GM23338 (cell line): ENCODE results near the gene NPC1L1. TPM values are rescaled to one million over a fixed set of nuclear protein-coding genes. Genes with fewer than 3 reads are reported as not detected.

Experiments
- ATAC-seq: fragments of 200-7000 bp; cut with Tn5 transposase; 3 replicates; pipeline ENCODE4 v1.9.1; 2020
- DNase-seq: peaks from one replicate; pipeline ENCODE4 v3.0.0-alpha.2; 2015; ENCODE audit warnings: low spot score
- H2AFZ ChIP-seq: fragments of 200-600 bp; sonication (generic); 2 replicates; pipeline ENCODE4 v1.8.0; 2016; ENCODE audit warnings: antibody characterized with exemption, mild to moderate bottlenecking, moderate library complexity
- H3F3A ChIP-seq: fragments of 200-600 bp; sonication (generic); replicated peaks from 2 replicates; pipeline ENCODE4 v1.8.0; 2017; ENCODE audit warnings: antibody characterized with exemption, mixed run types, low read depth
- H3K27ac ChIP-seq: fragments of 200-600 bp; sonication (generic); 2 replicates; pipeline ENCODE4 v1.6.1; 2016; ENCODE audit warnings: low read depth
- H3K27me3 ChIP-seq: fragments of 200-600 bp; sonication (generic); 2 replicates; pipeline ENCODE4 v1.8.0; 2016; ENCODE audit warnings: mild to moderate bottlenecking, mixed run types, moderate library complexity; ENCODE audit not compliant: insufficient read depth
- H3K36me3 ChIP-seq: fragments of 200-600 bp; sonication (generic); 2 replicates; pipeline ENCODE4 v1.8.0; 2016; ENCODE audit warnings: mild to moderate bottlenecking; ENCODE audit not compliant: insufficient read depth
- H3K4me1 ChIP-seq: fragments of 200-600 bp; sonication (generic); 2 replicates; pipeline ENCODE4 v1.8.0; 2016; ENCODE audit warnings: mild to moderate bottlenecking, moderate library complexity; ENCODE audit not compliant: insufficient read depth
- H3K4me2 ChIP-seq: fragments of 200-600 bp; sonication (generic); 2 replicates; pipeline ENCODE4 v1.7.1; 2017; ENCODE audit warnings: mixed run types
- H3K4me3 ChIP-seq: fragments of 200-600 bp; sonication (generic); 2 replicates; pipeline ENCODE4 v1.6.1; 2016; ENCODE audit warnings: mixed run types
- H3K79me2 ChIP-seq: fragments of 200-600 bp; sonication (generic); replicated peaks from 2 replicates; pipeline ENCODE4 v1.8.0; 2017; ENCODE audit warnings: mild to moderate bottlenecking; ENCODE audit not compliant: insufficient read depth
- H3K9me2 ChIP-seq: fragments of 200-600 bp; sonication (generic); 2 replicates; pipeline ENCODE4 v1.8.0; 2017; ENCODE audit not compliant: insufficient read depth
- H4K20me1 ChIP-seq: fragments of 200-600 bp; sonication (generic); replicated peaks from 2 replicates; pipeline ENCODE4 v1.8.0; 2017; ENCODE audit warnings: mild to moderate bottlenecking; ENCODE audit not compliant: insufficient read depth
- H3K27ac Mint-ChIP-seq: 2 replicates; pipeline ENCODE4 v1.8.0; 2020; ENCODE audit warnings: inconsistent platforms, mild to moderate bottlenecking, moderate library complexity, mixed read lengths
- H3K27me3 Mint-ChIP-seq: 3 replicates; pipeline ENCODE4 v1.8.0; 2022; ENCODE audit warnings: low read depth, mild to moderate bottlenecking, moderate library complexity, mixed read lengths, inconsistent platforms; ENCODE audit not compliant: insufficient read depth, poor library complexity
- H3K36me3 Mint-ChIP-seq: 3 replicates; pipeline ENCODE4 v1.8.0; 2021; ENCODE audit warnings: low read depth, mild to moderate bottlenecking, inconsistent platforms, moderate library complexity, mixed read lengths
- H3K4me1 Mint-ChIP-seq: 3 replicates; pipeline ENCODE4 v1.8.0; 2020; ENCODE audit warnings: mild to moderate bottlenecking, inconsistent platforms, mixed read lengths
- H3K4me3 Mint-ChIP-seq: 3 replicates; pipeline ENCODE4 v1.8.0; 2021; ENCODE audit warnings: moderate library complexity, mild to moderate bottlenecking, inconsistent platforms, mixed read lengths
- H3K9me3 Mint-ChIP-seq: 3 replicates; pipeline ENCODE4 v1.8.0; 2020; ENCODE audit warnings: moderate library complexity, mild to moderate bottlenecking, inconsistent platforms, mixed read lengths
- ETS1 ChIP-seq: IDR thresholded peaks from 2 replicates; pipeline ENCODE4 v1.6.1; 2016; ENCODE audit warnings: antibody characterized with exemption
- EZH2phosphoT487 ChIP-seq: fragments of 200-600 bp; sonication (generic); IDR thresholded peaks from one replicate; pipeline ENCODE4 v1.8.1; 2018; ENCODE audit warnings: antibody characterized with exemption; ENCODE audit not compliant: unreplicated experiment
- STAT1 ChIP-seq: IDR thresholded peaks from one replicate; pipeline ENCODE4 v1.6.1; 2016; ENCODE audit warnings: antibody characterized with exemption; ENCODE audit not compliant: unreplicated experiment
- ZNF114 ChIP-seq: fragments of 250-450 bp; sonication (Bioruptor Pico); IDR thresholded peaks from 2 replicates; pipeline ENCODE4 v1.5.0; 2020; ENCODE audit warnings: mild to moderate bottlenecking, moderate library complexity
- polyA plus RNA-seq: library from polyadenylated mRNA; unstranded; fragments of >200 nt; fragmentation: Nextera tagmentation; extraction: Ambion mirVana; gene quantifications from 2 replicates; pipeline ENCODE4 v1.2.1, GENCODE V29; 2016
- total RNA-seq: library from RNA; depleted of rRNA; stranded (reverse); fragments of >200 nt; shearing (Covaris generic); gene quantifications from 2 replicates; pipeline ENCODE4 v1.2.3, GENCODE V29; 2014
- TF ChIP-seq, protein P1 (sequence below): fragments of 250-450 bp; sonication (Bioruptor Pico); IDR thresholded peaks from 2 replicates; pipeline ENCODE4 v1.5.0; 2020; ENCODE audit warnings: mild to moderate bottlenecking, moderate library complexity

The NPC1L1 gene
- total and polyA plus RNA-seq, 2 experiments from 2014 or later: 0.03 TPM; not detected in 1

DNA sequence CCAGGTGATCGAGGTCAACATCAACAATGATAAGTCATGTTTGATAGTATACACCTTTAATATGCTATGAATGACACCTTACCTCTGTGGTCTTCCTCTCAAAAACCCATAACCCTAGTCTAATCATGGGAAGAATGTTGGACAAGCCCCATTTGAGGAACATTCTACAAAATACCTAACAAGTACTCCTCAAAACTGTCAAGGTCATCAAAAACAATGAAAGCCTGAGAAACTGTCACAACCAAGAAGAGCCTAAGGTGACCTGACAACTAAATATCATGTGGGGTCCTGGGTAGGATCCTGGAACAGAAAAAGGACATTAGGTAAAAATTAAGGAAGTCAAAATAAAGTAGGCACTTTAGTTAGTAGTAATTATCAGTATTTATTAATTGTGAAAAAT, 44.7 kb downstream of the NPC1L1 start:
- H3K4me1 Mint-ChIP-seq: no peaks in the 10 kb centered on the region
- Histone ChIP-seq H3K4me2 (no peak overlapping the region), H3K27me3 (no peaks in the 10 kb centered on the region), H4K20me1 (no peaks in the 10 kb centered on the region), H3F3A (no peaks in the 10 kb centered on the region), H3K4me1 (no peaks in the 10 kb centered on the region), H3K27ac (no peak overlapping the region), H3K36me3 (no peaks in the 10 kb centered on the region), H3K9me2 (no peaks in the 10 kb centered on the region), H2AFZ (no peak overlapping the region), H3K79me2 (no peaks in the 10 kb centered on the region), H3K4me3 (no peak overlapping the region)
- H3K27ac Mint-ChIP-seq: no peak overlapping the region
- DNase-seq (no peak), ATAC-seq (no peak)
- H3K36me3 Mint-ChIP-seq: no peaks in the 10 kb centered on the region
- TF ChIP-seq STAT1: no peak
- TF ChIP-seq, protein P1, sequence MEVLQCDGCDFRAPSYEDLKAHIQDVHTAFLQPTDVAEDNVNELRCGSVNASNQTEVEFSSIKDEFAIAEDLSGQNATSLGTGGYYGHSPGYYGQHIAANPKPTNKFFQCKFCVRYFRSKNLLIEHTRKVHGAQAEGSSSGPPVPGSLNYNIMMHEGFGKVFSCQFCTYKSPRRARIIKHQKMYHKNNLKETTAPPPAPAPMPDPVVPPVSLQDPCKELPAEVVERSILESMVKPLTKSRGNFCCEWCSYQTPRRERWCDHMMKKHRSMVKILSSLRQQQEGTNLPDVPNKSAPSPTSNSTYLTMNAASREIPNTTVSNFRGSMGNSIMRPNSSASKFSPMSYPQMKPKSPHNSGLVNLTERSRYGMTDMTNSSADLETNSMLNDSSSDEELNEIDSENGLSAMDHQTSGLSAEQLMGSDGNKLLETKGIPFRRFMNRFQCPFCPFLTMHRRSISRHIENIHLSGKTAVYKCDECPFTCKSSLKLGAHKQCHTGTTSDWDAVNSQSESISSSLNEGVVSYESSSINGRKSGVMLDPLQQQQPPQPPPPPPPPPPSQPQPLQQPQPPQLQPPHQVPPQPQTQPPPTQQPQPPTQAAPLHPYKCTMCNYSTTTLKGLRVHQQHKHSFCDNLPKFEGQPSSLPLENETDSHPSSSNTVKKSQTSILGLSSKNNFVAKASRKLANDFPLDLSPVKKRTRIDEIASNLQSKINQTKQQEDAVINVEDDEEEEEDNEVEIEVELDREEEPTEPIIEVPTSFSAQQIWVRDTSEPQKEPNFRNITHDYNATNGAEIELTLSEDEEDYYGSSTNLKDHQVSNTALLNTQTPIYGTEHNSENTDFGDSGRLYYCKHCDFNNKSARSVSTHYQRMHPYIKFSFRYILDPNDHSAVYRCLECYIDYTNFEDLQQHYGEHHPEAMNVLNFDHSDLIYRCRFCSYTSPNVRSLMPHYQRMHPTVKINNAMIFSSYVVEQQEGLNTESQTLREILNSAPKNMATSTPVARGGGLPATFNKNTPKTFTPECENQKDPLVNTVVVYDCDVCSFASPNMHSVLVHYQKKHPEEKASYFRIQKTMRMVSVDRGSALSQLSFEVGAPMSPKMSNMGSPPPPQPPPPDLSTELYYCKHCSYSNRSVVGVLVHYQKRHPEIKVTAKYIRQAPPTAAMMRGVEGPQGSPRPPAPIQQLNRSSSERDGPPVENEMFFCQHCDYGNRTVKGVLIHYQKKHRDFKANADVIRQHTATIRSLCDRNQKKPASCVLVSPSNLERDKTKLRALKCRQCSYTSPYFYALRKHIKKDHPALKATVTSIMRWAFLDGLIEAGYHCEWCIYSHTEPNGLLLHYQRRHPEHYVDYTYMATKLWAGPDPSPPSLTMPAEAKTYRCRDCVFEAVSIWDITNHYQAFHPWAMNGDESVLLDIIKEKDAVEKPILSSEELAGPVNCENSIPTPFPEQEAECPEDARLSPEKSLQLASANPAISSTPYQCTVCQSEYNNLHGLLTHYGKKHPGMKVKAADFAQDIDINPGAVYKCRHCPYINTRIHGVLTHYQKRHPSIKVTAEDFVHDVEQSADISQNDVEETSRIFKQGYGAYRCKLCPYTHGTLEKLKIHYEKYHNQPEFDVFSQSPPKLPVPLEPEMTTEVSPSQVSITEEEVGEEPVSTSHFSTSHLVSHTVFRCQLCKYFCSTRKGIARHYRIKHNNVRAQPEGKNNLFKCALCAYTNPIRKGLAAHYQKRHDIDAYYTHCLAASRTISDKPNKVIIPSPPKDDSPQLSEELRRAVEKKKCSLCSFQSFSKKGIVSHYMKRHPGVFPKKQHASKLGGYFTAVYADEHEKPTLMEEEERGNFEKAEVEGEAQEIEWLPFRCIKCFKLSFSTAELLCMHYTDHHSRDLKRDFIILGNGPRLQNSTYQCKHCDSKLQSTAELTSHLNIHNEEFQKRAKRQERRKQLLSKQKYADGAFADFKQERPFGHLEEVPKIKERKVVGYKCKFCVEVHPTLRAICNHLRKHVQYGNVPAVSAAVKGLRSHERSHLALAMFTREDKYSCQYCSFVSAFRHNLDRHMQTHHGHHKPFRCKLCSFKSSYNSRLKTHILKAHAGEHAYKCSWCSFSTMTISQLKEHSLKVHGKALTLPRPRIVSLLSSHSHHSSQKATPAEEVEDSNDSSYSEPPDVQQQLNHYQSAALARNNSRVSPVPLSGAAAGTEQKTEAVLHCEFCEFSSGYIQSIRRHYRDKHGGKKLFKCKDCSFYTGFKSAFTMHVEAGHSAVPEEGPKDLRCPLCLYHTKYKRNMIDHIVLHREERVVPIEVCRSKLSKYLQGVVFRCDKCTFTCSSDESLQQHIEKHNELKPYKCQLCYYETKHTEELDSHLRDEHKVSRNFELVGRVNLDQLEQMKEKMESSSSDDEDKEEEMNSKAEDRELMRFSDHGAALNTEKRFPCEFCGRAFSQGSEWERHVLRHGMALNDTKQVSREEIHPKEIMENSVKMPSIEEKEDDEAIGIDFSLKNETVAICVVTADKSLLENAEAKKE: no peak
- no peak for TF ChIP-seq ZNF114 (CRISPR knock-in tag)
- no peaks in the 10 kb centered on the region; the same call in 2 of the 3 replicates for H3K9me3 Mint-ChIP-seq
- H3K27me3 Mint-ChIP-seq: no peaks in the 10 kb centered on the region
- H3K4me3 Mint-ChIP-seq: no peak overlapping the region

DNA sequence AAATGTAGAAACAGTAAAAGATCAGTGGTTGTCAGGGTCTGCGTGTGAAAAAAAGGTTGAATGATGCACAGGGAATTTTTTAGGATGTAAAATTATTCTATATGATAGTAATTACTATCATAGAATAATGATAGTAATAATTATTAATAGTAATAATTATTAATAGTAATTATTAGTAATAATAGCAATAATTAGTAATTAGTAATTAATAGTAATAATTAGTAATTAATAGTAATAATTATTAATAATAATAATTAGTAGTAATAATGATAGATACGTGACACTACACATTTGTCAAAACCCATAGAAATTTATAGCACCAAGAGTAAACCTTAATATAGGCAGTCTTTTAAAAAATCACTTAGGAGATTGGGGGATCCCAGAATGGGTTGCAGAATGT, 46.2 kb downstream of the NPC1L1 start:
- H3K36me3 Mint-ChIP-seq: no peaks in the 10 kb centered on the region; the same call in 2 of the 3 replicates
- no peaks in the 10 kb centered on the region for H3K36me3 ChIP-seq
- no peak overlapping the region for H2AFZ ChIP-seq
- H3K4me2 ChIP-seq: no peak overlapping the region
- no peak overlapping the region for H3K27ac Mint-ChIP-seq
- H3F3A ChIP-seq: no peaks in the 10 kb centered on the region
- DNase-seq (no peak), ATAC-seq (no peak)
- no peaks in the 10 kb centered on the region for H3K9me2 ChIP-seq
- H3K4me3 ChIP-seq: no peak overlapping the region
- H3K27me3 ChIP-seq: no peaks in the 10 kb centered on the region
- no peak overlapping the region for H3K4me3 Mint-ChIP-seq
- H3K79me2 ChIP-seq: peaks cover 2% of the 10 kb centered on the region; the same call in 1 of the 2 replicates
- no peaks in the 10 kb centered on the region; the same call in 1 of the 3 replicates for H3K9me3 Mint-ChIP-seq
- H3K27ac ChIP-seq: no peak overlapping the region
- H3K4me1 ChIP-seq: no peaks in the 10 kb centered on the region
- peaks cover 4% of the 10 kb centered on the region for H3K27me3 Mint-ChIP-seq
- H4K20me1 ChIP-seq: no peaks in the 10 kb centered on the region
- no peaks in the 10 kb centered on the region for H3K4me1 Mint-ChIP-seq
- TF ChIP-seq, protein P1: no peak
- TF ChIP-seq ETS1 (no peak), EZH2phosphoT487 (no peak)
